OCI-LY1 (cell line): ENCODE results near the gene HOXD9.

Experiments used
- EZH2 ChIP-seq: fragments of 200-600 bp; sonication (generic), shearing (Covaris generic); IDR thresholded peaks from 2 replicates; pipeline ENCODE4 v1.8.0; 2017; ENCODE audit warnings: borderline replicate concordance, mixed run types, mild to moderate bottlenecking, antibody characterized with exemption, low read length, moderate library complexity, mixed read lengths
- TF ChIP-seq, protein P1 (sequence below): fragments of 200-600 bp; sonication (generic), shearing (Covaris generic); IDR thresholded peaks from 2 replicates; pipeline ENCODE4 v1.5.1; 2017; ENCODE audit warnings: mild to moderate bottlenecking, antibody characterized with exemption, low read length, moderate library complexity, mixed read lengths

DNA sequence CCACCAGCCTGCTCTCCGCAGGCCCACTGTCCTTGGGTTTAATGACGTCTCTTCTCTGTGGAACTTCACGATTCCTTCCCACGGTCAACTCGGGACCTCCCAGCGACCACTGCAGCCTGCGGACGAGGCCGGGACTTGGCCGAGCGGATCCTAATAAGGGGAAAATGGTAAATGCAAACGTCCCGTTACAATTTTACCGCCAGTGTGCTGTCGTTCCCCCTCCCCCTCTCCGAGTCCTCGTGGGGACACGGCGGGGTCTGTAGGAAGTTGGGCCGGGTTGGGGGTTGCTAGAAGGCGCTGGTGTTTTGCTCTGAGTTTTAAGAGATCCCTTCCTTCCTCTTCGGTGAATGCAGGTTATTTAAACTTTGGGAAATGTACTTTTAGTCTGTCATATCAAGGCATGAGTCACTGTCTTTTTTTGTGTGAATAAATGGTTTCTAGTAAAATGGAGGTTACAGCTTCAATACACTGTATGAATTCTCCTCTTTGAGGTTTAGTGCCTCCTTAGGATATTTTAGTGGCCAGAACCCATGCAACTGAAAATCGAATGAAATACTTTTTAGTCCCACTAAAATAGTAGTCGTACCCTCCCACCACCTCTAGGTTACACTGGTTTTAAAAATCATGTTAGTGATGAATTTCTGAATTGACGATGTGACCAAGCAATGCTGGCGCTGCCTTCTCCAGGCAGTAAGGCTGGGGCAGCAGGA is 13.2 kb upstream of the HOXD9 start:
- TF ChIP-seq, protein P1, sequence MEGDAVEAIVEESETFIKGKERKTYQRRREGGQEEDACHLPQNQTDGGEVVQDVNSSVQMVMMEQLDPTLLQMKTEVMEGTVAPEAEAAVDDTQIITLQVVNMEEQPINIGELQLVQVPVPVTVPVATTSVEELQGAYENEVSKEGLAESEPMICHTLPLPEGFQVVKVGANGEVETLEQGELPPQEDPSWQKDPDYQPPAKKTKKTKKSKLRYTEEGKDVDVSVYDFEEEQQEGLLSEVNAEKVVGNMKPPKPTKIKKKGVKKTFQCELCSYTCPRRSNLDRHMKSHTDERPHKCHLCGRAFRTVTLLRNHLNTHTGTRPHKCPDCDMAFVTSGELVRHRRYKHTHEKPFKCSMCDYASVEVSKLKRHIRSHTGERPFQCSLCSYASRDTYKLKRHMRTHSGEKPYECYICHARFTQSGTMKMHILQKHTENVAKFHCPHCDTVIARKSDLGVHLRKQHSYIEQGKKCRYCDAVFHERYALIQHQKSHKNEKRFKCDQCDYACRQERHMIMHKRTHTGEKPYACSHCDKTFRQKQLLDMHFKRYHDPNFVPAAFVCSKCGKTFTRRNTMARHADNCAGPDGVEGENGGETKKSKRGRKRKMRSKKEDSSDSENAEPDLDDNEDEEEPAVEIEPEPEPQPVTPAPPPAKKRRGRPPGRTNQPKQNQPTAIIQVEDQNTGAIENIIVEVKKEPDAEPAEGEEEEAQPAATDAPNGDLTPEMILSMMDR = no peak
- no peak for TF ChIP-seq EZH2
